Caco-2 (cell line): Measurements from ENCODE around the gene IQCB1. TPM values are rescaled to one million over a fixed set of nuclear protein-coding genes. Genes with fewer than 3 reads are reported as not detected.

Experiments used
- BruUV-seq: library from RNA; stranded (reverse); fragments of 400-500 nt; replicated peaks from 2 replicates; lab custom pipeline; 2021; lab: Mats Ljungman, UMichigan
- CTCF ChIA-PET: fragments of 300-600 bp; sonication (Branson Sonifier 250); formaldehyde crosslinking; loops from one replicate; lab custom pipeline; 2022; ENCODE audit warnings: antibody characterized with exemption; lab: Charles Lee
- POLR2A ChIA-PET: fragments of 300-600 bp; sonication (Branson Sonifier 250); formaldehyde crosslinking; loops from one replicate; lab custom pipeline; 2022; ENCODE audit warnings: antibody characterized with exemption; lab: Charles Lee
- DNase-seq, 2 experiments: peaks; one replicate each; pipeline versions ENCODE4 v3.0.0 to v3.0.0-alpha.2; 2020 to 2022
- H3K27me3 ChIP-seq: replicated peaks from 2 replicates; pipeline ENCODE4 v1.6.0; 2011; ENCODE audit warnings: low read length; ENCODE audit not compliant: control insufficient read depth, insufficient read depth
- H3K36me3 ChIP-seq: 2 replicates; pipeline ENCODE4 v1.5.1; 2011; ENCODE audit warnings: low read length; ENCODE audit not compliant: control insufficient read depth, insufficient read depth
- H3K4me1 ChIP-seq: fragments of 250-450 bp; sonication (Bioruptor Pico); 2 replicates; pipeline ENCODE4 v1.5.1; 2020; ENCODE audit warnings: mild to moderate bottlenecking
- H3K4me3 ChIP-seq: 2 replicates; pipeline ENCODE4 v1.5.1; 2011; ENCODE audit warnings: low read depth, mild to moderate bottlenecking, control low read depth, low read length
- H3K9me3 ChIP-seq: fragments of 250-450 bp; sonication (Bioruptor Pico); 2 replicates; pipeline ENCODE4 v1.5.1; 2020; ENCODE audit warnings: mild to moderate bottlenecking, moderate library complexity
- H3K27ac Mint-ChIP-seq: one replicate; pipeline ENCODE4 v1.8.0; 2022; ENCODE audit warnings: mixed read lengths; ENCODE audit not compliant: unreplicated experiment
- H3K27me3 Mint-ChIP-seq: one replicate; pipeline ENCODE4 v1.8.0; 2022; ENCODE audit warnings: mixed read lengths; ENCODE audit not compliant: insufficient read depth, unreplicated experiment
- H3K36me3 Mint-ChIP-seq: one replicate; pipeline ENCODE4 v1.8.0; 2022; ENCODE audit warnings: mild to moderate bottlenecking, mixed read lengths; ENCODE audit not compliant: insufficient read depth, unreplicated experiment
- H3K4me1 Mint-ChIP-seq: one replicate; pipeline ENCODE4 v1.8.0; 2022; ENCODE audit warnings: low read depth, mixed read lengths; ENCODE audit not compliant: unreplicated experiment
- H3K4me3 Mint-ChIP-seq: one replicate; pipeline ENCODE4 v1.8.0; 2022; ENCODE audit warnings: mild to moderate bottlenecking, moderate library complexity, mixed read lengths; ENCODE audit not compliant: unreplicated experiment
- H3K9me3 Mint-ChIP-seq: one replicate; pipeline ENCODE4 v1.8.0; 2022; ENCODE audit warnings: mixed read lengths; ENCODE audit not compliant: unreplicated experiment
- CTCF ChIP-seq, 2 experiments: fragments of 200-600 bp in 1 of 2; IDR thresholded peaks; 1 replicate in 1 of 2; 2 replicates in 1 of 2; pipeline versions ENCODE4 v1.5.1 to v1.8.0; 2011 to 2022; ENCODE audit warnings: antibody characterized with exemption in 1 of 2, control low read depth in 1 of 2, inconsistent platforms in 1 of 2, low read depth in 1 of 2, low read length in 1 of 2, mild to moderate bottlenecking in 1 of 2, moderate library complexity in 1 of 2; ENCODE audit not compliant: insufficient read depth in 1 of 2, severe bottlenecking in 1 of 2, unreplicated experiment in 1 of 2
- intact Hi-C: fragments of 100-400 bp; cut with micrococcal nuclease; formaldehyde crosslinking; loops from one replicate; pipeline ENCODE4 v1.10.0; 2022; ENCODE audit not compliant: unreplicated experiment
- total RNA-seq: library from RNA; stranded (reverse); gene quantifications from 2 replicates; pipeline ENCODE4 v1.2.3, GENCODE V29; 2022

Gene IQCB1
- total RNA-seq, 1 experiment from 2014 or later = 36.4 TPM

GRCh38 chr3:121769246-121769645 is 65.6 kb downstream of the IQCB1 start:
- no peaks in the 10 kb centered on the region for H3K27me3 Mint-ChIP-seq
- CTCF ChIA-PET = no interaction called here

GRCh38 chr3:121768452-121768851 is 66.4 kb downstream of the IQCB1 start:
- no TSS peak for BruUV-seq
- intact Hi-C loops = no loop called here
- H3K9me3 Mint-ChIP-seq = no peaks in the 10 kb centered on the region
- Histone ChIP-seq H3K4me3 (no peak overlapping the region), H3K9me3 (no peaks in the 10 kb centered on the region), H3K27me3 (no peaks in the 10 kb centered on the region), H3K36me3 (no peaks in the 10 kb centered on the region; the same call in 1 of the 2 replicates), H3K4me1 (no peaks in the 10 kb centered on the region)
- no peak overlapping the region for H3K27ac Mint-ChIP-seq
- no peaks in the 10 kb centered on the region for H3K4me1 Mint-ChIP-seq
- H3K27me3 Mint-ChIP-seq = no peaks in the 10 kb centered on the region
- no peak for TF ChIP-seq CTCF (IDR thresholded peaks at IDR 0.05; ENCODE audit: insufficient read depth in 1 of 2, low read depth in 1 of 2, low read length in 1 of 2, severe bottlenecking in 1 of 2, unreplicated experiment in 1 of 2)
- ChIA-PET CTCF (no interaction called here), POLR2A (no interaction called here)
- H3K36me3 Mint-ChIP-seq = peaks cover 27% of the 10 kb centered on the region
- no peak for DNase-seq
- no peak overlapping the region for H3K4me3 Mint-ChIP-seq

More at GRCh38 chr3:121769246-121769645, 65.6 kb downstream of the IQCB1 start:
- intact Hi-C loops = no loop called here
- Mint-ChIP-seq H3K9me3 (no peaks in the 10 kb centered on the region), H3K27ac (no peak overlapping the region), H3K4me3 (no peak overlapping the region), H3K4me1 (no peaks in the 10 kb centered on the region), H3K36me3 (peaks cover 33% of the 10 kb centered on the region)
- no peak overlapping the region for H3K4me3 ChIP-seq
- H3K27me3 ChIP-seq = no peaks in the 10 kb centered on the region
- H3K36me3 ChIP-seq = no peaks in the 10 kb centered on the region; the same call in 1 of the 2 replicates
- DNase-seq = no peak
- H3K9me3 ChIP-seq = no peaks in the 10 kb centered on the region
- TF ChIP-seq CTCF (IDR thresholded peaks at IDR 0.05; ENCODE audit: insufficient read depth in 1 of 2, low read depth in 1 of 2, low read length in 1 of 2, severe bottlenecking in 1 of 2, unreplicated experiment in 1 of 2) = no peak
- no TSS peak for BruUV-seq
- no peaks in the 10 kb centered on the region for H3K4me1 ChIP-seq
- POLR2A ChIA-PET = no interaction called here

- Histone ChIP-seq H3K9me3 (no peaks in the 10 kb centered on the region), H3K4me3 (no peak overlapping the region), H3K36me3 (no peaks in the 10 kb centered on the region), H3K27me3 (no peaks in the 10 kb centered on the region), H3K4me1 (no peaks in the 10 kb centered on the region)
- Mint-ChIP-seq H3K9me3 (no peaks in the 10 kb centered on the region), H3K4me1 (no peaks in the 10 kb centered on the region), H3K4me3 (no peak overlapping the region), H3K27me3 (no peaks in the 10 kb centered on the region), H3K27ac (no peak overlapping the region), H3K36me3 (no peaks in the 10 kb centered on the region)
- intact Hi-C loops = no loop called here
- CTCF ChIA-PET = no interaction called here
- TF ChIP-seq CTCF (IDR thresholded peaks at IDR 0.05; ENCODE audit: insufficient read depth in 1 of 2, low read depth in 1 of 2, low read length in 1 of 2, severe bottlenecking in 1 of 2, unreplicated experiment in 1 of 2) = no peak
- BruUV-seq = no TSS peak
- no peak for DNase-seq
- POLR2A ChIA-PET = no interaction called here
Measured at GRCh38 chr3:121759541-121760202, 75.2 kb downstream of the IQCB1 start.
